Pons (tissue), 1 donor: ENCODE data around the gene CCDC18.
"Not testable (repeated sequence)": the region's sequence is repeated elsewhere in the genome, so short reads cannot be mapped to it uniquely, and the experiment has no call there.

Source experiments
- DNase-seq: peaks from one replicate; pipeline ENCODE4 v3.0.0-alpha.2; 2016; ENCODE audit warnings: low spot score

Gene CCDC18, protein sequence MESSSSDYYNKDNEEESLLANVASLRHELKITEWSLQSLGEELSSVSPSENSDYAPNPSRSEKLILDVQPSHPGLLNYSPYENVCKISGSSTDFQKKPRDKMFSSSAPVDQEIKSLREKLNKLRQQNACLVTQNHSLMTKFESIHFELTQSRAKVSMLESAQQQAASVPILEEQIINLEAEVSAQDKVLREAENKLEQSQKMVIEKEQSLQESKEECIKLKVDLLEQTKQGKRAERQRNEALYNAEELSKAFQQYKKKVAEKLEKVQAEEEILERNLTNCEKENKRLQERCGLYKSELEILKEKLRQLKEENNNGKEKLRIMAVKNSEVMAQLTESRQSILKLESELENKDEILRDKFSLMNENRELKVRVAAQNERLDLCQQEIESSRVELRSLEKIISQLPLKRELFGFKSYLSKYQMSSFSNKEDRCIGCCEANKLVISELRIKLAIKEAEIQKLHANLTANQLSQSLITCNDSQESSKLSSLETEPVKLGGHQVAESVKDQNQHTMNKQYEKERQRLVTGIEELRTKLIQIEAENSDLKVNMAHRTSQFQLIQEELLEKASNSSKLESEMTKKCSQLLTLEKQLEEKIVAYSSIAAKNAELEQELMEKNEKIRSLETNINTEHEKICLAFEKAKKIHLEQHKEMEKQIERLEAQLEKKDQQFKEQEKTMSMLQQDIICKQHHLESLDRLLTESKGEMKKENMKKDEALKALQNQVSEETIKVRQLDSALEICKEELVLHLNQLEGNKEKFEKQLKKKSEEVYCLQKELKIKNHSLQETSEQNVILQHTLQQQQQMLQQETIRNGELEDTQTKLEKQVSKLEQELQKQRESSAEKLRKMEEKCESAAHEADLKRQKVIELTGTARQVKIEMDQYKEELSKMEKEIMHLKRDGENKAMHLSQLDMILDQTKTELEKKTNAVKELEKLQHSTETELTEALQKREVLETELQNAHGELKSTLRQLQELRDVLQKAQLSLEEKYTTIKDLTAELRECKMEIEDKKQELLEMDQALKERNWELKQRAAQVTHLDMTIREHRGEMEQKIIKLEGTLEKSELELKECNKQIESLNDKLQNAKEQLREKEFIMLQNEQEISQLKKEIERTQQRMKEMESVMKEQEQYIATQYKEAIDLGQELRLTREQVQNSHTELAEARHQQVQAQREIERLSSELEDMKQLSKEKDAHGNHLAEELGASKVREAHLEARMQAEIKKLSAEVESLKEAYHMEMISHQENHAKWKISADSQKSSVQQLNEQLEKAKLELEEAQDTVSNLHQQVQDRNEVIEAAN (N-terminal part only)

GRCh38 chr1:93180723-93181613 lies at the start of gene CCDC18:
Gene CCDC18 (plus strand): TSS chr1:93180724. CDS start chr1:93183362, 2,638 bp downstream.
- no peak for DNase-seq

- no peak for DNase-seq
Measured at GRCh38 chr1:93132638-93133037, 47.9 kb upstream of the CCDC18 start.

DNA sequence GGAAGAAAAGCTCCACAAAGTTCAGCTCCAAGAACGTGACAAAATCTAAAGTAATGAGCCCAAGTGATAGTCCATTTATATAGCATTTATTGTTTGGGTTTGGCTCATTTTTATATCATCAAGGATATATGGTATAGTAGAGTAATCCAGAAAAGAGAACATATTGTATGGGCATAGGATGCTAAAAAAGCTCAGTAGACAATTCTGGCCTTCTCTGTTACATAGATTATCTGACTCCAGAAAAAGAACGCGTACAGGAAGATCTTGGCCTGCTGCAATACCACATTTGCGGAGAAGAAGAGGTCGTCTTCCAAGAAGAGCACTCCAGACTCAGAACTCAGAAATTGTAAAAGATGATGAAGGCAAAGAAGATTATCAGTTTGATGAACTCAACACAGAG lies 44.1 kb upstream of the CCDC18 start:
- no peak for DNase-seq

GRCh38 chr1:93137604-93138292 lies 42.8 kb upstream of the CCDC18 start:
- no peak for DNase-seq

DNA sequence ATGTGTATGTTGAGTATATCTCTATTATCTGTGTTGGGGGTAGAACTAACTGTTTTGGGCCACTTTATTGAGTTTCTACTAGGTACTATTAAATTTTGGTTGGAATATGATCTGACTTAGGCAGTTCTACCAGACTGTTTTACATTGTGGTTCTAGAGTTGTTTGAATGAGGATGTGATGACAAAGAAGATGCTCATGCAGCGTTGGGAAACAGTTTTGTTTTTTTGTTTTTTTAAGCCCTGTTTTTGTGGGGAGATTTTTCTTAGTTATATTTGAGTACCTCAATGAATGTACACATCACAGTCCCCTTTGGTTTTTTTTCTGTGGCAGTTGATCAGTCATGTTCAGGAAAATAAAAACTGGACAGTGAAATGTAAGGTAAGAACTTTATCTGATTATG lies 40.4 kb upstream of the CCDC18 start:
- DNase-seq: no peak

DNA sequence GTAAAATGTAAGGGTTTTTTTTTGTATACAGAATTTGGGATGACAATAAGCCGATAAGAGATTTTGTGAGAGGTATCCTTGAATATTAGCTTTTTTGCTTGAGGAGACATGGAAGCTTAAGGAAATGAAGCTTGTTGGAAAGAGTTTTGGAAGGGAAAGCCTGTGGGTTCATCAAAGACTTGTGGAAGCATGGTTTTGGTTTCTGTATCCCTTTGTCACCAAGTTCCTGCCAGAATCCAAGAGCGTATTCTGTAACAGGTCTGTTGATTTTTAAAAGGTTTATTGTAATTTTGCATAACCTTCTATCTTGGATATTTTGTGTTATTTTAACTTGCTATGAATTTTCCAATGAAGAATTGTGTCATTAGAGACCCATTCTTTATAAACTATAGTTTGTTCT lies 38.4 kb upstream of the CCDC18 start:
- no peak for DNase-seq

GRCh38 chr1:93143136-93143535 lies 37.4 kb upstream of the CCDC18 start:
- no peak for DNase-seq

GRCh38 chr1:93143769-93144168 lies 36.8 kb upstream of the CCDC18 start:
- no peak for DNase-seq

DNA sequence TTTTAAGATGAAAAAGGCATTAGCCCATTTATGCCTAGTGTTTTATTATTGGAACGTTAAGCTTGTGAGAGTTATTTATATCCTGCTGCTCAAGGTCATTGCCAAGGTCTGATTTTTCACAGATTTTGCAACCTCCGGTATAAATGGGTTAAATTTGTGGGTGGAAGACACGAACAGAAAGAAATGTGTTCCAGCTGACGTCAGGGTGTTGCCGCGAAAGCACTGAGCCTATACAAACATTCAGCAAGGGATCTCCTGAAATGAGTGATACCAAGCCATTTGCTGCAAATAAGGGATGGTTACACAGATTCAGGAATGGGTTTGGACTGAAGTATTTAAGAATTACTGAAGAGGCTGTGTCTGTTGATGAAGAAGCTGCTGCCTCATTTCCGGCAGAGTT lies 32.5 kb upstream of the CCDC18 start:
- DNase-seq: no peak

DNA sequence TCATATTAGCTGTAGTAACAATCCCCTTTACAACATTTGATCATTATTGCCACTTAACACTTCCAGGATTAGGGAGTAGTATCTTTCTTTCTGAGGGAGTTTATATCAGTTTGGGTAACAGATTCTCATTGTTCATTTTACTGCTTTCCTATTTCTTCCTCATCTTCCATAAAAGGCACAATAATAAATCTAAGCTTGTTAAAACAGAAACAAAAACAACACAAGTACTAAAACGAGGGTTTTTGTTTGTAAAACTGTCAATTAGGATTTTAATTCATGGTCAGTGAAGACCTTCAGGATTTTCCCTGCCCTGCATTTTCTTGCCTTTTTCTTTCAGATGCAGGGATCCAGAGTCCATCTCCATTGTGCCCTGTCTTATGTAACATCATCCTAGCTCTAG lies 29.8 kb upstream of the CCDC18 start:
- no peak for DNase-seq

DNA sequence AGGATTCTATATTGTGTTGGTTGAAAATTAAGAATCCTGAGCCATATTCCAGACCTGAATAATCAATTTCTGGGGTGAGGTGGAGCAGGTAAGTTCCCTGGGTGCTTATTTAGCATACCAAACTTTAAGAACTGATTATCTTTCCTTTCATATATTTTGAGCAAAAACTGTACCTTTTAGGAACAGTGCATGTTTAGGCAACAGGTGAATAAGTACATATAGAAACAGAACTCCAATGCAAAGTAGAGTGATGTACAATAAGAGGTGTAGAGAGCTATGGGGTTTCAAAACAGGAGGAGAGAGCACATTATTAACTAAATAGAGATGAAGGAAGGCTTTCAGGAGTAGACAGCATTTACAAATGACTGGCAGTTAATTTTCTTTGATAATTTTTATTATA lies 29.1 kb upstream of the CCDC18 start:
- no peak for DNase-seq

DNA sequence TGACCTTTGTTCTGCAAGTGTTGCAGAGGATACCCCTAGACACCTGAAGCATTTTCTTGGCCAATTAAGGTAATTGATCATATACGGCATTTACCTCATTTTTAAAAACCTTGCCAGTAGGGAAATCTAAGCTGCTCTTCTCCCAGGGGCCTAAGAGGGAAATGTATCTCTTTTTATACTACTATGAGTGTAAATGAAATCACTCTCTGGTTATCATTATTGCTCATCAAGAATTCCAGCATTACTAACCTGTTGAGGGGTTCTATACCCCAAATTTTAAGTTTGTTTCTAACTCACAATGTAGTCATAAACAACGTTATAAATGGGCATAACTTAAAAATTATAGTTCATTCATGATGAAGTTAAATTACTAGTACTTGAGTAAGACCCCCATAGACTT lies 27.7 kb upstream of the CCDC18 start:
- DNase-seq: no peak

GRCh38 chr1:93154898-93155297 lies 25.6 kb upstream of the CCDC18 start:
- no peak for DNase-seq

- DNase-seq: no peak
Measured at GRCh38 chr1:93155335-93155734, 25.2 kb upstream of the CCDC18 start.

- no peak for DNase-seq
Measured at GRCh38 chr1:93159337-93159736, 21.2 kb upstream of the CCDC18 start.

- not testable (repeated sequence) for DNase-seq
Measured at GRCh38 chr1:93163314-93163713, 17.2 kb upstream of the CCDC18 start.

- DNase-seq: no peak
Measured at GRCh38 chr1:93164816-93165215, 15.7 kb upstream of the CCDC18 start.

GRCh38 chr1:93165895-93166294 lies 14.6 kb upstream of the CCDC18 start:
- DNase-seq: not testable (repeated sequence)

- no peak for DNase-seq
Measured at GRCh38 chr1:93167006-93167405, 13.5 kb upstream of the CCDC18 start.

- not testable (repeated sequence) for DNase-seq
Measured at GRCh38 chr1:93170141-93170678, 10.3 kb upstream of the CCDC18 start.
